HG02885 (cell line): ENCODE measurements around the gene THAP4.
"Not testable (repeated sequence)": the region's sequence is repeated elsewhere in the genome, so short reads cannot be mapped to it uniquely, and the experiment has no call there.

Experiments
- ATAC-seq: cut with Tn5 transposase; IDR thresholded peaks from one replicate; pipeline ENCODE4 v1.9.1; 2021; ENCODE audit warnings: mild to moderate bottlenecking; ENCODE audit not compliant: unreplicated experiment, poor library complexity

Gene THAP4

DNA sequence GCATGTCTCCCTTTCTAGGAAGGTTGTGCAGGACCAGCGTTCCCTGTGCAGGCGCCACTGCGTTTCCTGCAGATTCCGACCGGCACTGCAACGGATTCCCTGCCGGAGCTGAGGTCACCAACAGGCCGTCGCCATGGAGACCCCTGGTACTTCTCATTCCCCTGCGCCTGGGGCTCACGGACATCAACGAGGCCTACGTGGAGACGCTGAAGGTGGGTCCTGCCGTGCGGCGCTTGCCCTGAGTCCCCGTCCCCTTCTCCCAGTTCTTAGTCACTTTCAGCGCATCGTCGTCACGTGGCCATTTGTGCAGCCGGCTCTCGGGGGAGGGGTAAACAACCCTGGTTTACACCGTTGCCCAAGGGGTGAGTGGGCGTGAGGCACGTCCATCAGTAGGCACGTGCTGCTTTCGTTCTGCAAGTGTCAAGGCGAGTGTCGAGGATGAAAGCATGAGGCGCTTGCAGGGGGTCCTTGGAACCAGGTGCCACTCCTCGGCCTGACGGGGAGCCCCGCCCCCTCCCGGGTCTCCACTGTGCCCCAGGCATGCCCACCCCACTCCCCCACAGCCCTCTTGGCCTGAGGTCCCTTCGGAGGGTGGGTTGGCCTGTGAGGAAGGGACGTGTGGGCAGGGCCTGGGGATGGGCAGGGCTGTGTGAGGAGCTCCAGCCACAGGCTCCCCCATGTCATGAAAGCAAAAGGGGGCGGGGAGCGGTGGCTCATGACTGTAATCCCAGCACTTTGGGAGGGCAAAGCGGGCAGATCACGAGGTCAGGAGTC is 29.9 kb upstream of the THAP4 start:
- no peak for ATAC-seq

DNA sequence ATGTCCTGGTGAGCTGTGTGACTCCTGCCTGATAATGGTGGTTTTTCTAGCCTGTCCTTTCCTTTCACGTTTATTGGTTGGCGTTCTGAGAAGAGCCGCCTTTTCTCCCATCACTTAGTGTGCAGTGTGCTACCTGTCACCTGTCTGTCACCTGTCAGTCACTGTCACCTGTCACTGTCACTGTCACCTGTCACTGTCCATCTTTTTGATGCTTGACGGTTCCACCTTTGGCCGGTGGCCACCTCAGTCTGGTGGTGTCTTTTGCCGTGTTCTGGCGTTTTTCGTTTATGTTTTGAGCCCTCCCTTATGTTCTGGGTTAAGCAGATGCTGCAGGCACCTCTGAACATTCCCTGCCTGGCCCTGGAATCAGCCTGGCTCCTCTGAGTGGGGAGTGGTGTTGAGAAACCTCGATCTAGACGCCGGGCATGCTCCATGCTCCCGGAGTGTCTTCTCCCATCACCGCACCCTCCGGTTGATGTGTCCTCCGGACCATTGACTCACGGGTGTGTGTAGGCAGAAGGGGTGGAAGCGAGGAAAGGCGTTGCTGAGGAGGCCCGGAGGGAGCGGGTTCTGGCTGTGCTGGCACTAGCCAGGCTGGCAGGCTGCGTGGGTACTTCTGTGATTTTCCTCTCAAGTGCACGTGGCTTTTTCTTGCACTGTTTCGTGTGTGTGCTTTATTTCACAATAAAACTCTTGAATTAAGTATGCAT is 28.9 kb upstream of the THAP4 start:
- ATAC-seq = no peak

DNA sequence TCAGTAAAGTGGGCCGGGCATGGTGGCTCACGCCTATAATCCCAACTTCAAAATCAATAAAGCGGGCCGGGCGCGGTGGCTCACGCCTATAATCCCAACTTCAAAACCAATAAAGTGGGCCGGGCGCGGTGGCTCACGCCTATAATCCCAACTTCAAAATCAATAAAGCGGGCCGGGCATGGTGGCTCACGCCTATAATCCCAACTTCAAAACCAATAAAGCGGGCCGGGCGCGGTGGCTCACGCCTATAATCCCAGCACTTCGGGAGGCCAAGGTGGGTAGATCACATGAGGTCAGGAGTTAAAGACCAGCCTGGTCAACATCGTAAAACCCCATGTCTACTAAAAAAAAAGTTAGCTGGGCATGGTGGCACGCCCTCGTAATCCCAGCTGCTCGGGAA is 25.8 kb upstream of the THAP4 start:
- not testable (repeated sequence) for ATAC-seq

DNA sequence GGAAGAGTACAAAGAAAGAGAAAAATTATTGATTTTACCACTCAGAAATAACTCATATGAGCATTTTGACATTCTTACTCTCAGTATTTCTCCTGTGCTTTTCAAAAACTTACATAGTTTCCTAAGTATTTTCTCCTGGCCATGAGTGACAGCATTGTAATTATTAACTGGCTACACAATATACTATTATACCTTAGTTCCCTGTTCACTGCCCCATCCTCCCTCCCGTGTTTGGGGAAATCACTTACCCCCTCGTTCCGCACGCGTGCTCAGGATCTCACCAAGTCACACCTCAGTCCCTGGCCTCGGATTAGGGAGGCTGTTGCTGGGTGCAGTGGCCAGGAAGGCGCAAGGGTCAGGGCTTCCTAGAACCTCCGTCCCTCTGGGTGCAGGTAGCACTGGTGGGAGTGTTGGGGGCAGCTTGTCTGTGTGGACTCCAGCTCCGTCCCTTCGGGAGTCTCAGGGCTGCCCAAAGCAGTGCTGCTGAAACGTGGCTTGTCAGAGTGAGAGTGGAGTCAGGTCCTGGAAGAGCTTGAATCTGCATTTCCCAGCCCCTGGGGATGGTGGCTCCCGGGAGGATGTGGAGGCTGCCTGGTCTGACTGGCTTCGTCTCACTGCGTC is 23.7 kb upstream of the THAP4 start:
- ATAC-seq = no peak

DNA sequence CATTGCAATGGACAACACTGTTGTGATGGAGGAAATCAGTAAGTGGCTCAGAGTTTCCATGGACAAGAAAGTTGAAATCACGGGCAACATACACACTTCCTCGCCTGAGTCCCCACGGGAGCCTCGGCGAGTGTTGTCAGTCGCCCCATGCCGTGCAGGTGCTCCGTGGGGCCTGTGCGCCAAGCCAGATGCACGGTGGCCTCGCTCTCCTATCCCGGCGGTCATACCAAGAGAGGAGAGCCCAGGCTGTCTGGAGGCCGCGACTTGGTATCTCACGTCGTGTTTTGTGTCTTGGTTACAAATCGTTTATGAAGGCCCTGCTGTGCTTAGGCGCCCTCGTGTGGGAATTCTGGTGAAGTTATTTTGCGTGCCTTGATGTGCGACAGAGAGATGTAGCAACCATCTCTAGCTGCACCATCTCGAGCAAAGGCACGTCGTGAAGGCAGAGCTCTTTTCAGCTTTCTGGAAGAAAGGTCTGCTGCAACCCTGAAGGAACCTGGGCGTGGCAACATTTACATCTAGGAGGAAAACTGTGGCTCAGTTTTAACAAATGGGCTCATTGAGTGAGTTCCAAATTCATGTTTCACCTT is 22.3 kb upstream of the THAP4 start:
- ATAC-seq = no peak

DNA sequence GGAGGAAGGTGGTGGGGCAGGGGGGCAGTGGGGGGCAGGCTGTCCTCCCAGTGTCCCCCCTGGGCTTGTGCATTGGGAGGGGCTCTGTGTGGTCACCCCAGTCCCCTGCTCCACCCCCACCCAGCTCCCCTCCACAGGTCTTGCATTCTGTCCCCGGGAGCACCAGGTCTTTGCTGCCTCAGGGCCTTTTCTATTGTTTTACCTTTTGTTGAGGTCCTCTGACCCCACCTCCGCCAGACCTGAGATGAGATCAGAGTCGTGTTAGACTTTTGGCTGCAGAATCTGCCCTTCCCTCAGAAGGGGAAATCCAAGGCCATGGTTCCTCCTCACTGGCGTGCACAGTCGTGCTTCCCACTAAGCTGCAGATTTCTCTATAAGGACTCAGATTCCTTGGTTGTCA is 21.3 kb upstream of the THAP4 start:
- ATAC-seq = no peak

DNA sequence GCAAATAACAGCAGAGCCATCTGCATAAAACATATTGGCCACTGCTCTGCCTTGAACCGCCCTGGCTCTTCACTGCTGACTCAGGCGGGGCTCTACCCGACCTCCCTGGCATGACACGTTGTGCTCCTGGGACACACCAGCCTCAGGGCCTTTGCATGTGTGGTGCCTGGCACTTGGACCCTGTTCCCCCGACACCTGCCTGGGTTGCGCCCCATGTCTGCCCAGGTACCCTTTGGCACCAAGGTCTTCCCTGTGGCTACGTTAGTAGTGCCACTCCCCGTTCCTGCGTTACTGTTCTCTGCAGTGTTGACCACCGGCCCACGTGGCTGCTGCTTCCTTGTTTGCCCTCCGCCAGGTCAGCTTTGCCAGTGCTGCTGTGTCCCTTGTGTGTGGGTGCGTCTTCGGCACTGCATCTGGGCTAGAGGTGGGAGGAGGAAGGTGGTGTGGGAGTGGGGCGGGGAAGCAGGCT is 20.9 kb upstream of the THAP4 start:
- ATAC-seq = no peak

DNA sequence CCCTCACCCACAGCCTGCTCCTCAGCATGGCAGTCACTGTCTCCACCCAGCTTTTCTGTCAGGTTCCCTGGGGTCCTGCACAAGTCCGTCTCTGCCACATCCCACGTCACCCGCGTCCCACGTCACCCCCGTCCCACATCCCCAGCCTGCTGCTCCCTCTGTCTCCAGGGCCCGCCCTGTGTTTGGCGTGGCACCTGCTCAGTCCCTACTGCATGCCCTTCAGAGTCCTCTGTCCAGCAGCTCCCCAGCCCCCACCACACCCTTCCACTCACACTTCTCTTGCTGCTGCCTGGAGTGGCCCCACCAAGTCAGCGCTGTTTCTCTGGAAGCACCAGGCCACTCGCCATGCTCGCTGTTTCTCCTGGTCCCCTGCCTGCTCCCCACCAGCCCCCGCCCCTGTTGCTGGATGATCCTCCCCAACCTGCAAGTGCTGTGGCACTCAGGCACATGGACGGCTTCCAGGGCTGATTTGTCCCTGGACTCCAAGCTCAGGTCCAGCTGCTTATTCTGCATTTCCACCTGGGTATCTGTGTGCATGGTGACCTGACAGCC is 19.3 kb upstream of the THAP4 start:
- no peak for ATAC-seq

DNA sequence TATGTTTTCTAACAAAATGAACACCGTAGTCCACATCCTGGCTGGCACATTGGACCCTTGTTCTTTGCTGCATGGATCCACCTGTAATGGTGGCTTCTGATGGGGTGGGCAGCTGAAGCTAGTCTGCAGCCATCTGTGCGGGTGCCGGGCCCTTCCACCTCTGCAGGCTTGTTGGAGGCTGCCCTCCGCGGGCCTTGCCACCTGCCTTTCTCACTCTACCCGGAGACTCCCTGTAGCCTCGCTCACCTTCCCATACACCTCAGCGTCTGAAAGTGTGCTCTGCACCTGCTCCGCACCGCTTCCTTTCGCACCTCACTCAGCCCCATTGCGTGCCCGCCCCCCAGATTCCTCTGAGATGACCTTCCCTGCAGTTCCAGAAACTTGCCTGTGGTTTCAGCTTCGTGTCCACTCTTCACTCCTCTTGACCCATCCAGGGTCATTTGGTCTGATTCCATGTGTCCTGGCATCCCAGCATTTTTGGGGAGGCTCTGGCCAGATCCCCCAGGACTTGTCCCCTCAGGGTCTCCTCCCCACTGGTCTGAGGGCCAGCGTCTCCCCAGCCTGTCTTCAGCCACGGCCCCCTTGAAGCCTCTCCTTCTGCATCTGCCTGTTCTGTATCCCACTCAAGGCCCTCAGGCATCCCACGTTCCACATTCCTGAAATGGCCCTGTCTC is 18.7 kb upstream of the THAP4 start:
- no peak for ATAC-seq

DNA sequence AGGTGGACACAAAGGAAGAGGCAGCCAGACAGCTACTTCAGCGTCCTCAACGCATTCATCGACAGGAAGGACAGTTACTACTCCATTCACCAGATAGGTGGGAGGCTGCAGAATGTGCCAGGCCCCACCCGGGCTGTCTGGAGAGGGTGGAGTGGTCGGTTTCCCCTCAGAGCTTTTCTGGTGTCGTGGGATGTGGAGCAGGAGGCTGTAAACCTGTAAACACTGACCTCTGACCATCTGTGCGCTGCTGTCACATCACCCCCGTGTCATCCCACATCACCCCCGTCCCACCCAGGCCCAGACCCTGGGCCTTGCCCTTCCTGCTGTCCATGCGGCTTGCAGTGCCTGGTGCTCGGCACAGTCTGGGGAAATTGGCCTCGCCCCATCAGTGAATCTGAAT is 17.6 kb upstream of the THAP4 start:
- no peak for ATAC-seq

DNA sequence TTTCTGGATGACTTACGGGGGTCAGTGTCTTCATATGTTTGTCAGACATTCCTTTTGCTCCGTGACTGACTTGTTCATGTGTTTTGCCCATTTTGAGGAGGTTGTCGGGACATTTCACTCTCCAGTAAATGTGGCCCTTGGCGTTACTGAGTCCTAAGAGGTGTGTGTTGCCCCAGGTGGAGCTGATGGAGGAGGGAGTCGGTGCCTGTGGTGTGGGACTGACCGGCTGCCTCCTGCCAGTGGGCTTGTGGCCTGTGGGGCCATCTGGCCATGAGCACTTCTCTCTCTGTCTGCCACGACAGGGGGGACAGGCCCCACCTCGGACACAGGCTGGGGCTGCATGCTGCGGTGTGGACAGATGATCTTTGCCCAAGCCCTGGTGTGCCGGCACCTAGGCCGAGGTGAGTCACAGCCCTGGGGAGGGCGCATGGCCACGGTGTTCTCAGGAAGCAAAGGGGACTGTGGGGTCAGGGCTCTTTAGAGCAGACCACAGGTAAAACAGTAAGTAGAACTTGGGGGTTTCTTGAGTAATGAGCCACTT is 16.3 kb upstream of the THAP4 start:
- ATAC-seq = no peak

DNA sequence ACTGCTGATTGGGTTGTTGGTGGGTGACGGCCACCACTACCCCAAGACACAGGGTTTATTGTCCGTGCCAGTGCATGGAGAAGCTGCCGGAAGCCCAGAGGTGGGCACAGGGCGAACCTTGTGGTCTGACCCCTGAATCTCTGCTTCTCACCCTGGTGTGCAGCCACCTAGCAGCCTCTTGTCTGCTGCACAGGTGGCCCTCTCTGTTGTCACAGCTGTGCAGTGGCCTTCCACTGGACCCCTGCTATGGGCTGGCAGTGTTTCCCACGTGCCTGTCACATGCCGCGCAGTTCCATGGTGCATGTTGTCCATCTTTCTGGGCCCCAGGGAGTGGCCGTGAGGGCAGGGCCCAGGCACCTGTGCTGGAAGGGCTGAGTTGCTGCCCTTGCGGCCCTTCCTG is 15.8 kb upstream of the THAP4 start:
- ATAC-seq = no peak

DNA sequence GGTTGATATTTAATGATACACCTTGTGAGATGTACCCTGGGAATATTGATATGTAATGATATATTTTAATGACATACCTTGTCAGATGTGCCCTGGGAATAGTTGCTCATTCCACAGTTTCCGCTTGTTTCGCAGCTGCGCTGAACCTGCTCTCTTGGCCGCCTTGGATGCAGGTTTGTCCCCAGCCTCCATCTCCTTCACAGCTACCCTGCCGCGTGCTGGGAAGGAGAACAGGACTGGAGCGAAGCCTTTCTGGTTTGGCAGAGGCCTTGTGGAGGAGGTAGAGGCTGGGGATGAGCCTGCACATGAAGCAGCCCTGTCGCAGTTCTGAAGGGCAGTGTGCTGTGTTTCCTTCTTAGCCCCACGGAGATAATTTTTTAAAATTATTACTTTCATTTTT is 15.2 kb upstream of the THAP4 start:
- ATAC-seq = no peak

DNA sequence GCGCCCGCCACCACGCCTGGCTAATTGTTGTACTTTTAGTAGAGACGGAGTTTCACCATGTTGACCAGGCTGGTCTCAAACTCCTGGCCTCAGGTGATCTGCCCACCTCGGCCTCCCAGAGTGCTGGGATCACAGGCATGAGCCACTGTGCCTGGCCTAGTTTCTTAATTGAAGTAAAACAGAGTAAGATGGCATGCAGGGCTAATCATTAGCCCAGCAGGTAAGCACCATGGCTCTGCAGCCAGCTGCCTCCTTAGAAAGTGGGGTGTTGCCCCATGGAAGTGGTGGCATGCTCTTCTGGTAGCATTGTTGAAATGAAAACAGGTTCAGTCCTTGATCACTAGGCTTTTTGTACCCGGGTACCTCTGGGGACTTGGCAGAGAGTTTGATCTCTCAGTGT is 13.0 kb upstream of the THAP4 start:
- no peak for ATAC-seq

DNA sequence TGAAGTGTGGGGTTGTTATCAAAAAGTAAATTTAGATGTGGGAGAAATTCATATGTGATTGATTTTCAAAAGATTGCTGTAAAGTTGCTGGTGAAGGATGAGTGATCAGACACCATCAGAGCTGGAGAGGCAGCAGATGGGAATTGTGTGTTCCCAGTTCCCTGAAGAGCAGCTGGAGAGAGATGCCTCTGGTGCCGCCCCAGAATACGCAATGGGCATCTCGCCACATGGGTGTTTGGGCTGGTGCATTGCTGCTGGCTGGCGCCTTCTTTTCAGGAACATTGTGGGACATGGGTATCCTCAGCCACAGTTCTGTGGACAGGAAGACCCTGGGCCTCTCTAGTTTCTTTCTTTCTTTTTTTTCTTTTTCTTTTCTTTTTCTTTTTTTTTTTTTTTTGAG is 12.4 kb upstream of the THAP4 start:
- ATAC-seq = no peak

DNA sequence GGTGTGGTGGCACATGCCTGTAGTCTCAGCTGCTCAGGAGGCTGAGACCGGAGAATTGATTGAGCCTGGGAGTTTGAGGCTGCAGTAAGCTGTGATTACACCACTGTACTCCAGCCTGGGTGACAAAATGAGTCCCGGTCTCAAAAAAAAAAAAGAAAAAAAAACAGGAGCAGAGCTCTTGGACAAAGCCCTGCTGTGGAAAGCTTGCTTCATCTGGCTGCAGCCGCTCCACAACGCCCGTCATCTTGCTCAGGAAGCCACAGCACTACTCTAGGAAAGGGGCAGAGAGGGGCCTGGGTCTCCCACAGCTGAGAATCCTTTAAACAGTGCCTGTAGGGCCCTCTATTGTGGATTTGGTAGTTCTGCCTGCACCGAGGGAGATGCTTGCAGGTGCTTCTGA is 11.5 kb upstream of the THAP4 start:
- no peak for ATAC-seq

DNA sequence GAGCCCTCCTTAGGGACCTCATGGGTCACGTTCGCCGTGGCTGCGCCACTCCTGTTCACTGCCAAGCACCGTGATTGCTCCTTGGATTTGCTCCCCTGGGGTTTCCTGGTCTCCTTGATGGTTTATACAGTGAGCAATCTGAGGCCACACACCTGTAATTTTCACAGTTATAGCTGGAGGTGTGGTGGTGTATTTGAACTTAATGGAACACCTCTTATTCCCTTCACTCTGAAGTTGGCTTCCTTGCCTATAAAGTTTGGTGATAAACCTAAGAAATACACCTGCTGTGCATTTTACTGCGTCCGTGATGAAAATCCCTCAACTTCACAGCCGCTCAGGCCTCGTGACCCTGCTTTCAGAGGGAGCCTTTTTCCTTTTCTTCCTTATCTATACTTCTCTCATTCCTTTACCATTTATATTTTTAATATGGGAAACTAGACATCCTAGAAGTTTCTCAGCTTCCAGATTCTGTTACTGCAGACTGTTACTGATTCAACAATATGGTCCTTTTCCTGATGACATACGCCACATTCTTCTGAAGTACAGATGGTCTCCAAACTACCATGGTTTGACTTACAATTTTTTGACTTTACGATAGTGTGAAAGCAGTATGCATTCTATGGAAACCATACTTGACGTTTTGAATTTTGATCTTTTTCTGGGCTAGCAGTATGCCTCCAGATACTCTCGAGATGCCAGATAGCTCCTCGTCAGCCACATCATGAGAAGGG is 9.1 kb upstream of the THAP4 start:
- no peak for ATAC-seq

DNA sequence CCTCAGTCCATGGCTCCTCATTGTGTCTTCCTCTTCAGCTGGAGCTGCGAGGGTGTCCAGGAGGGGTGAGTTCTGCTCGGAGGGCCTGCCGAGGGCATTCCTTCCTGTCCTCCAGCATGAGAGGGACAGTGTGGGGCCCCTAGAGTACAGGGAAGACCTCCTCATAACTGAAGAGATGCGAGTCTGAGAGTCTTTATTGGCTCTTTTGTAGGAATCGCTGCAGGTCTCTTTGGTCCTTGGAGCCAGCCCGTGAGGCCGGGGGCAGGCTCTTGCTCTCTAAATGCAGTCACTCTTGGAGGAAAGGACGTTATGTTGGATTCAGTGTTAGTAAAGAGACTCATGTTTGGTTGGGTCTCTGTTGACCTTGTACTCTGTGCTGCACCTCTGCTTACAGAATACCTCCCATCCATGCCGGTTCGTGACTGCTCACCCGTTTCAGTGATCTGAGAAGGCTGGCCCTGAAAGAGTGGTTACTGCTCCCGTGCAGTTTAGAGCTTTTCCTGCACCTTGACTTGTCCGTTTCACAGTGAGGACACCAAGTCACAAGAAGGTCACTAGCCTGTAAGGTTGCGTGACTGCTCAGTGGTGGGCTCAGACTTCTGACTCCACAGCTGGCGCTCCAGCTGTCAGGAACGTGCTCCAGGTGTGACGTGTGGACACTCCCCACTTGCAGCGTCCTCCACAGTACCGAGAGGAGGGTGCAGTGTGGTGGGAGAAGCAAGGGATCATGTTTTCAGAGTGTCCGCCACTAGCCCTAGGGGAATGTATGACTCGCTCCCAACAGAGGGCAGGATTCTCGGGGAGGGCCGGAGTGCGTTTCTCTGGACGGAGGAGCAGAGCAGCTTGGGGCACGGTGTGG is 8.3 kb upstream of the THAP4 start:
- no peak for ATAC-seq
